GM21515 (cell line): ENCODE measurements around the gene TMEM108.
A peak's percentile ranks its signal among the peaks of the same experiment; 100 is the strongest.

Experiments used
- ATAC-seq: cut with Tn5 transposase; IDR thresholded peaks from one replicate; pipeline ENCODE4 v1.9.1; 2021; ENCODE audit not compliant: unreplicated experiment

TMEM108 gene

DNA sequence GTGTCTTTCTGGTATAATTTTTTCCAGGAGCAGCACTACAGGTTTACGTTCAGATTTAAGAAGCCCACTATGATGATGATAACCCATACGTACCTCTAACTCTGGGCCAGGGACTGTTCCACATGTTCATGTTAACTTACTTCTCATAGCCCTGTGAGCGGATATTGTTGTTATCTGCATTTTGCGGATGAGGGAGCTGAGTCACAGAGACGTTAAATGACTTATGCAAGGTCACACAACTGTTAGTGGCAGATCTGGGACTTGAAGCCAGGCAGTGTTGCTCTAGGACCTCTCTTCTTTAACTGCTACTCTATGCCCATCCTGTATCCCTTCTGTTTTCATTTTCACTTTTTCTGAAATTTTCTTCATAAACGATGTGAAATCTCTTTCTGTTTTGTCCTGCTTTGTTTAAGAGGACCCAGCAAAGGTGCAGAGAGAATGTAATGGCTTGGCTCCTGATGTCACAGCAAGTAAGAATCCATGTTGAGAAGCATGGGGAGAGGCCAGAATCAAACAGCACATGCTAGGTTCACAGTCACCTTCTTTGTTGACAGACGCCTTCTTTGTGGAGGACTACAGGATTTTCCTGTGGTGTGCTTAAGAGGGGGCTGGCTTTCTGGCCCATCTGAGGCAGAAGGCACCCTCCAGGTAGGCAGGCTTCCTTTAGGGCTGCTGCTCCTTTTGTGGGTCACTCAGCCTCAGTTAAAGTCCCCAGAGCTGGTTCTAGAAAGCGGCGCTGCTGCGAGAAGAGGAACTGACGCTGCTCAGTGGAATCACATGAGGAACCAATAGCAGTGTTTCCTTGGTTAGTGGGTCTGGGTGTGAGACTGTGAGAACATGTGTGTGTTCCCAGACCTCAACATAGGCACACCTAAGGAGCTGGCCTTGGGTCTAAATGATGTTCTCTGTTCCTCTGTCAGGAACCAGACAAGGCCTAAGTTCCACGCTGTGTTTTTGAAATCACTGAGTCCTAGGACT is 121.6 kb downstream of the TMEM108 start:
- ATAC-seq = peak; percentile 59

- no peak for ATAC-seq
These were observed 123.5 kb downstream of the TMEM108 start for GRCh38 chr3:133161656-133162055.

GRCh38 chr3:133162265-133162664 is 124.1 kb downstream of the TMEM108 start:
- no peak for ATAC-seq

- no peak for ATAC-seq
These were observed 124.6 kb downstream of the TMEM108 start for GRCh38 chr3:133162670-133163305.

GRCh38 chr3:133167340-133168024 is 129.3 kb downstream of the TMEM108 start:
- ATAC-seq = no peak

- ATAC-seq = no peak
These were observed 129.8 kb downstream of the TMEM108 start for GRCh38 chr3:133168025-133168401.

DNA sequence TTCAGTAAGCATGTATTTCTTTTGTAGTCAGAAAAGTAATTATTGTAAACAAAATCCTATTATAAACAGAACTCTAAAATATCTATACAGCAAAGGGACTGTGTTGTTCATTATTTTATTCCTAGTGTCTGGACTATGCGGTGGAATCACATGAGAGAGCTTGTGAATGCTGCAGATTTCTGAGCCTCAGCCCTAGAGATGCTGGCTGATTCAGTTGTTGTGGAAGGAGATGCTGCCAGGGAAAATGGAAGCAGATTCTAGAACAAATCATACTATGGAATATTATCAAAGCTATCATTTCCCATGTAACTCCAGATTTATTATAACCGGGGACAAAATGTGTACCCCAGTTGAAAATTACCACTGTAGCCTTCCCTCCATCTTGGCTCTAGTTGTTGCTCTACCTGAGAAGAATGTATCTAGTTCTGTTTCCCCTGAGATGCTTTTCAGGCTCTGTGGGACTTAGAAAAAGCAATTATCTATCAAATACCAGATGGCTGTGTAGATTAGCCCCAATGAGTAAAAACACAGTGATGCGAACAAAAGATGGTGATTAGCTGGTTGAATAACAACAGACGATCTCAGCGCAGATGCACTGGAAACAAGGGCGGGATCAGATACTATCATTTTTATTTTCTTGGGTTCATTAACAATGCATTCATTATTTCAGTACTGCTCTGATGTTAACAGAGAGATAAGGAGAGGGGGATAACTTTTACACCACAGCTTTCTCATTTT is 131.3 kb downstream of the TMEM108 start:
- ATAC-seq = no peak

- ATAC-seq = no peak
These were observed 133.6 kb downstream of the TMEM108 start for GRCh38 chr3:133171831-133172230.

GRCh38 chr3:133181392-133182150 is 143.4 kb downstream of the TMEM108 start:
- ATAC-seq = no peak

- ATAC-seq = no peak
These were observed 149.7 kb downstream of the TMEM108 start for GRCh38 chr3:133187870-133188379.

GRCh38 chr3:133188996-133189395 is 150.8 kb downstream of the TMEM108 start:
- ATAC-seq = no peak

DNA sequence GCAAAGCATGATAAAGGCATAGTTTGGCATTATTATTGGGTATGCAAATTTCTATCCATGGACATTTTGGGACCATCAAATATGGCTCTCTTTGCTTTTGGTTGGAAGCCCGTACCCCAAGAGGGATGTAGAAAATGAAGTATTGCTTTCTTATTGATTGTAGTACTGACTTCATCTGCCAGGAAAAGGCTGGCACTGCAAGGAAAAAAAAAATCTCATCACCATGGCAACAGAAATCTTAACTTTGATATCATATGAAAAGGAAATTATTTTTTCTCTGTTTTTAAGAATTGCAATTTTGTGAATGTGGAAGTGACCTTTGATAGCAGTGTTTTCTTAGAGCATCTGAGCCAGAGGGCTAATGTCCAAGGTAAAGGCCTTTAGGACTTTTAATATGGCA is 151.7 kb downstream of the TMEM108 start:
- ATAC-seq = no peak

DNA sequence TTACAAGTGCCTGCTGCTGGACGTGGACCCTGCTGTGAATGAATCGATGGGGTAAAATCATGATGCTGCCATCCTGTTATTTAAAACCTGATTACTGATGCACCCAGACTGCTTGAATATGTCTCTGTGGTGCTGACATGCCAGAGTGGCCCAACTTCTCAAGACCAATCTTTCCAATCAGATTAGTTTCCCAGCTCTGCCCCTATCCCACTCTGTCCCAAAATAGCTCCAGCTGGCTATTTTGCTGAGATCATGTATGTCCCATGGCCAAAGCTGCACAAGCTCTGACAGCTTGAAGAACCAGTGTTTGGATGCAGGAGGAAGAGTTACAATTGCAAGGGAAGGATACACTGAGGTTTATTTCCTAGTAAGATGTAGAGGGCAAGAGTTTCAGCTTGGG is 153.6 kb downstream of the TMEM108 start:
- no peak for ATAC-seq

GRCh38 chr3:133192363-133192945 is 154.3 kb downstream of the TMEM108 start:
- ATAC-seq = no peak

- no peak for ATAC-seq
These were observed 154.8 kb downstream of the TMEM108 start for GRCh38 chr3:133192967-133193366.

DNA sequence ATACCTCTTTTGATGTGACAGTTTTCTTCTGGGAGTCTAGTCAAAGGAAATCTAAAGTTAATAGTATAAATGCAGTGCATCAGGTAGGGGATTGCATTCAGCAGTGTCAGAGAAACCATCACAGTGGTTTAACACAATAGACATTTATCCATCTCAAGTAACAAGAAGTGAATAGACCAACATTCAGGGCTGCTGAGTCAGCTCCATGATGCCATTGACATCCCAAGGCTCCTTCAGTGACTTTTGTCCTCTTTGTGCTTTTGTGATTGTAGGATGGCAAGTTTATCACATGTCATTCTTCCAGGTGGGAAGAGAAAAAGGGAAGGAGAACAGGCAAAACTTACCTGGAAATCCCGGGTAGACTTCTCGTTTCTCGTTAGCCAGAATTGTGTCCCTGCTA is 158.3 kb downstream of the TMEM108 start:
- no peak for ATAC-seq

DNA sequence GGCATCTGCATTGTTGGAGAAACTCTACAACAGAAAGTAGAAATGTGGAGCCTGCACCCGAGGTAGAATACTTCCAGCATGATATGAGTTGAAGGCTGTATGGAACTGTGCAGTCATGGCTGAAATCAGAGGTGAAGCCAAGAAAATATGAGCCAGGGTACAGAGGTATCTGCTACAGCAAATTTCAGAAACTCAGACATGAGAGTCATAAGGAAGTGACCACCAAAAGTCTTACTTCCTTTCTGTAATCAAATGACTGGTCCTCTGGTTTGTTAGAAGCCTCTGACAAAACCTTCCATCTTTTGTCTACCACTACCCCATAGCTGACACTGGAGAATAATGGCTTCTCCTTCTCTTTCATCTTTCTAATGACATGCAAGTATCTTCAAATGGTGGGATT is 159.4 kb downstream of the TMEM108 start:
- no peak for ATAC-seq

- no peak for ATAC-seq
These were observed 168.7 kb downstream of the TMEM108 start for GRCh38 chr3:133206921-133207320.

DNA sequence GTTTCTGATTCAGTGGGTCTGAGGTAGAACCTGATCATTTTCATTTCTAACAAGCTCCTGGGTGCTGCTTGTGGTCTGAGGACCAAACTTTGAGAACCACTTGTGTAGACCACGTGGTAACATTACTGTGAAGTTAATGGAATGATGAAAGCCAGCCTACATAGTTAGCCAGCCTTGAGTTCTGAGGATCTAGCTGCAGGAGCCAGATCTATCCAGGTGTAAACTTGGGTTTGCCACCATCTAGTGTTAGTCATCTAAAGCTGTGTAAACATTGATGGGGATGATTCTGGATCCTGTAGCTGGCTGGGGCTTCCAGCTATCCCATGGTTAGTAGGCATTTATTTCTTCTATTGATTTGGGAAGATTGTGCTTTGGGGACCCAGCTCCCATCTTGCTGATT is 170.0 kb downstream of the TMEM108 start:
- ATAC-seq = no peak
